Neuron (in vitro differentiated cells): ENCODE data around the gene LILRA6.
"Not testable (repeated sequence)": the region's sequence is repeated elsewhere in the genome, so short reads cannot be mapped to it uniquely, and the experiment has no call there.

ENCODE experiments used
- H2AFZ ChIP-seq: one replicate; pipeline ENCODE4 v1.6.1; 2013; ENCODE audit warnings: low read depth, mild to moderate bottlenecking, inconsistent platforms, low read length, moderate library complexity
- H3K27me3 ChIP-seq: one replicate; pipeline ENCODE4 v1.6.1; 2013; ENCODE audit warnings: low read length; ENCODE audit not compliant: insufficient read depth
- H3K36me3 ChIP-seq: one replicate; pipeline ENCODE4 v1.6.1; 2013; ENCODE audit warnings: low read length; ENCODE audit not compliant: insufficient read depth
- H3K4me1 ChIP-seq: one replicate; pipeline ENCODE4 v1.6.1; 2013; ENCODE audit warnings: low read length; ENCODE audit not compliant: insufficient read depth
- H3K4me3 ChIP-seq: 2 replicates; pipeline ENCODE4 v1.5.1; 2013; ENCODE audit warnings: mild to moderate bottlenecking, low read length, moderate library complexity
- H3K9me3 ChIP-seq: one replicate; pipeline ENCODE4 v1.6.1; 2013; ENCODE audit warnings: low read length

LILRA6 gene

GRCh38 chr19:54277111-54277615, 34.6 kb upstream of the LILRA6 start:
- H2AFZ ChIP-seq, H3K36me3 ChIP-seq, H3K4me3 ChIP-seq, H3K4me1 ChIP-seq, H3K9me3 ChIP-seq: not testable (repeated sequence)
- H3K27me3 ChIP-seq: peaks cover 11% of the 10 kb centered on the region

DNA sequence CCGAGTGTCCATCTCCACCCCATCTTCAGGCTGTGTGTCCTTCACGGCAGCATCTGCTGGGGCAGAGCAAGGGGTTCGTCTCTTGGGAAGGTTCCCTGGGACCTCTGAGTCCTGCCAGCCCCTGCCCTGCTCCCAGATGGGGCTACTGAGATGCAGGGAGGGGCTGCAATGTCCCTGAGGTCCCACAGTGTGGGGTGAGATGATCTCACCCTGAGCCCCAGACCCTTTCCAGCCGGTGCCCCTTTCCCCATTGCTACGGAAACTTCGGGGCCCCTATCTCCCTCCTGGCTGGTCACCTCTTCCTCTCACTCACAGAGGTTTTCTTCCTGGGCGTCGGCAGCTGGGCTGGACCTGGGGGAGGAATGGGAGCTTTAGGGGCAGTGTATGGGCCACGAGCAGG, 33.4 kb upstream of the LILRA6 start:
- H3K4me1 ChIP-seq: no peaks in the 10 kb centered on the region
- no peak overlapping the region for H2AFZ ChIP-seq

GRCh38 chr19:54274516-54274915, 31.9 kb upstream of the LILRA6 start:
- H2AFZ ChIP-seq, H3K27me3 ChIP-seq, H3K4me3 ChIP-seq, H3K9me3 ChIP-seq, H3K36me3 ChIP-seq, H3K4me1 ChIP-seq: not testable (repeated sequence)

More for the DNA sequence above, 33.4 kb upstream of the LILRA6 start:
- Histone ChIP-seq H3K9me3 (no peaks in the 10 kb centered on the region), H3K27me3 (peaks cover 11% of the 10 kb centered on the region), H3K36me3 (no peaks in the 10 kb centered on the region), H3K4me3 (no peak overlapping the region)

GRCh38 chr19:54273821-54274220, 31.2 kb upstream of the LILRA6 start:
- H3K9me3 ChIP-seq: no peaks in the 10 kb centered on the region
- H3K27me3 ChIP-seq: peaks cover 9% of the 10 kb centered on the region
- H3K4me1 ChIP-seq: no peaks in the 10 kb centered on the region
- H3K36me3 ChIP-seq: no peaks in the 10 kb centered on the region
- H3K4me3 ChIP-seq: no peak overlapping the region
- H2AFZ ChIP-seq: no peak overlapping the region

DNA sequence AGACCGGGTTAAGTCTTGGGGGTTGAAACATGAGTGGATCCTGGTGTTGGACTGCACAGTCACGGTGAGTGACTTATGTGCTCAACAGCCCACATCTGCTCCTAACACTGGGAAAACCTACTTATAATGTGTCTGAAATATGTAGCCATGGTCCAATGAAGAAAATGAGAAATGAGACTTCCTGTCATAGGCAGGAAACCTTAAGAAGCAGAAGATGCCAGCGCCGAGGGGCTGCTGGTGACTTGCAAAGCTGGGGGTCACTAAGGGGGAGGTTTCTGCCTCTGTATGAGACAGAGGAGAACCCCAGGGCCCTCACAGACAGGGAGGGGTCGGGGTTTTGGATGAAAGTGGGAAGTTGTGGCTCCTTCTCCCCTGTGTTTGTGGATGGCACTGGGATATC, 29.6 kb upstream of the LILRA6 start:
- H3K4me3 ChIP-seq, H3K27me3 ChIP-seq, H2AFZ ChIP-seq, H3K4me1 ChIP-seq, H3K9me3 ChIP-seq, H3K36me3 ChIP-seq: not testable (repeated sequence)

DNA sequence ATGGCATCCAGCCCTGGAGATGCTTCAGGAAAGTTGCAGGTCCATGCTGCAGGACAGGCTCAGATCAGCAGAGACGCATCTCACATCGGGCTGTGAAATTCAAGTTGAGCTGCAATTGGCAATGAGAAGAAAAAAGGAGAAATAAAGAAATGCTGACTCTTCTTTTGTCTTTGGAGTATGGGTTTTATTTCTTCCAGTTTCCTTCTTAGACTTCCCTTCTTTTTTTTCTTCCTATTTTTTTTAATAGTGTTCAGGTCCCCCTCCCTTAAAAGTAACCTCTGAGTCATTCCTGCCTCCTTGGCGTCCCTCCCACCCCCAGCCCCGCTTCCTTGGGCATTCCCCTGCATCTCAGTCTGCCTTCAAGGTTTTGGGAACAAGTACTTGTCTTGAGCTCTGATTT, 29.0 kb upstream of the LILRA6 start:
- H3K4me1 ChIP-seq: not testable (repeated sequence)

GRCh38 chr19:54271106-54271505, 28.5 kb upstream of the LILRA6 start:
- Histone ChIP-seq H3K9me3 (no peaks in the 10 kb centered on the region), H3K27me3 (peaks cover 5% of the 10 kb centered on the region), H3K4me3 (no peak overlapping the region), H3K36me3 (no peaks in the 10 kb centered on the region), H2AFZ (no peak overlapping the region), H3K4me1 (no peaks in the 10 kb centered on the region)

More for the DNA sequence above, 29.0 kb upstream of the LILRA6 start:
- H3K36me3 ChIP-seq, H3K4me3 ChIP-seq, H3K9me3 ChIP-seq, H2AFZ ChIP-seq, H3K27me3 ChIP-seq: not testable (repeated sequence)

GRCh38 chr19:54268936-54269335, 26.3 kb upstream of the LILRA6 start:
- Histone ChIP-seq H3K36me3 (no peaks in the 10 kb centered on the region), H3K4me3 (no peak overlapping the region), H3K9me3 (no peaks in the 10 kb centered on the region), H2AFZ (no peak overlapping the region), H3K4me1 (no peaks in the 10 kb centered on the region), H3K27me3 (peaks cover 3% of the 10 kb centered on the region)

DNA sequence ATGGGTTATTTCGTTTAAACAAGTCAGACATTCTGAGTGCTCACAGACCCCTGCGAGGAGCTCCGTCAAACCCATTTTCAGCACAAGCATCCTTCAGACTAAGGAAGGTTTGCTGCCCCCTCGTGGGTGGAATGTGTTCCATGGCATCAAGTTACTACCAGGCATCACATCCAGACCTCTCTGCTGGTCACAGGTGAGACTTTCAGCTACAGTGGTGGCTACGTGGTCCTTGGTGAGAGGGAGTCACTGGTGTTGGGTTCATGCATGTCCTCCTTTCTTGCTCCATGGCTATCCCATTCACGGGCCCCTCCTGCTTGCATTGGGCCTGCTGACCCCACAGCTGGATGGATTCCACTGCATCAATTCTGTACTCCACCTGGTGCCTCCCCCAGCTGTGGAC, 23.5 kb upstream of the LILRA6 start:
- Histone ChIP-seq H3K9me3 (no peaks in the 10 kb centered on the region), H2AFZ (no peak overlapping the region), H3K4me1 (no peaks in the 10 kb centered on the region), H3K36me3 (no peaks in the 10 kb centered on the region), H3K27me3 (peaks cover 3% of the 10 kb centered on the region), H3K4me3 (no peak overlapping the region)

GRCh38 chr19:54262470-54262869, 19.9 kb upstream of the LILRA6 start:
- Histone ChIP-seq H3K4me3 (no peak overlapping the region), H3K27me3 (peaks cover 4% of the 10 kb centered on the region), H3K4me1 (no peaks in the 10 kb centered on the region)

DNA sequence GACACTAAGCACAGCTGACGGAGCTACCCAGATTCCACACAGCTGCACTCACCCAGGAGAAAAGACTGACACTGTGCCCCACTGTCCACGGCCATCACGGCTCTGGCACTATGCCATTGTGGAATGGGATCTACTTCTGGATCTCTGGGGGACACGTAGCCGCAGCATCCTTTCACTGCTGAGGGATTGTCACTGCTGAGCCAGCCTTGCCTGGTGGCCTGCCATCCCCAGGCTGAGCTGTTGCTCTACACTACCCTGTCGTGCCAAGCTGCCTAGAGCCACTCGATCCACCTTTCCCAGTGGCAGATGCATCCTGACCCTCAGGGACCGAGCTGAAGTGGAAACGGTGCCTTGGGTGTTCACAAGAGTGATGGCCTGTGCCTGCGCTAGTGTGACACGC, 19.5 kb upstream of the LILRA6 start:
- no peaks in the 10 kb centered on the region for H3K4me1 ChIP-seq
- no peak overlapping the region for H3K4me3 ChIP-seq
- H2AFZ ChIP-seq: no peak overlapping the region
- no peaks in the 10 kb centered on the region for H3K9me3 ChIP-seq
- H3K27me3 ChIP-seq: peaks cover 6% of the 10 kb centered on the region
- no peaks in the 10 kb centered on the region for H3K36me3 ChIP-seq

More at GRCh38 chr19:54262470-54262869, 19.9 kb upstream of the LILRA6 start:
- no peaks in the 10 kb centered on the region for H3K9me3 ChIP-seq
- H2AFZ ChIP-seq: no peak overlapping the region
- no peaks in the 10 kb centered on the region for H3K36me3 ChIP-seq

- peaks cover 25% of the 10 kb centered on the region for H3K27me3 ChIP-seq
- no peaks in the 10 kb centered on the region for H3K9me3 ChIP-seq
- H2AFZ ChIP-seq: no peak within 1 kb of the TSS
These were observed 14.5 kb upstream of the LILRA6 start, which contains the start of gene LILRB5 for GRCh38 chr19:54257116-54257480. LILRB5 (minus strand) TSS chr19:54257273; CDS start chr19:54257193, 80 bp downstream.

DNA sequence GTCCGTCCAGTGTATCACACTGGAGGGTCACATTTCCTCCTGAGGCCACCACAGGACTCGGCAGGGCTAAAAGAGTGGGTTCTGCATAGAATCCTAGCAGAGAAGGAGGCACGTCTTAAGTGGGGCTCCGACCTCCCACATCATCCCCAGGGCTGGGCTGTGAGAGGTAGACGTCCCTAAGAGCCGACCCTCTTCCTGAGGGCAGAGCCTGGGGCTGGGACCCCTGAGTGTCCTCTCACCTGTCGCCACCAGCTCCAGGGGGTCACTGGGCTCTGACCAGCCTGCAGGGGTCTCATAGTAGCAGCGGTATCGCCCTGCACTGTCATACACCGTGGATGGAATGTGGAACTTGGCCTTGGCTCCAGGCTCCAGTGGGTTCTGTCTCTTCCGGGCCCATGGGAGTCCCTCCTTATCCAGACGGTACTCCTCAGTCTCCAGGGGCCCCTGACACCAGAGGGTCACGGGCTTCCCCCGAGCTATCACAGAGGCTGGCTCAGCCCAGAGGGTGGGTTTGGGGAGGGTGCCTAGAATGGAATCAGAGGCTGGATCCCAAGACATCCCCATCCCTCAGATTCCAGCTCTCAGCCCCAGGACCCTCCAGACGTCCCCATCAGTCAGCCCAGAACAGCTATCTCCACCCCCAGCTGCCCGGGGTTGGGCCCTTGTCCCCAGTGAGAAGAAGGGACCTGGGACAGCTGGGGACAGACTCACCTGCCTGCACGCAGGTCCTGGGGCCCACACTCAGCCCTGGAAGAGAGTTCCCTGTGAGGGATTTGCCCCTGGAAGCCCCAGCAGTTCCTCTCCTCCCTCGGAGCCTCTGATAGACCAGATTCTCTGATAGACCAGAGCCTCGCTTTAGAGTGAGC, 13.9 kb upstream of the LILRA6 start:
- H3K4me1 ChIP-seq: no peaks in the 10 kb centered on the region
- H3K9me3 ChIP-seq: no peaks in the 10 kb centered on the region
- no peaks in the 10 kb centered on the region for H3K36me3 ChIP-seq
- no peak overlapping the region for H2AFZ ChIP-seq
- H3K4me3 ChIP-seq: no peak overlapping the region
- peaks cover 26% of the 10 kb centered on the region for H3K27me3 ChIP-seq

More at GRCh38 chr19:54257116-54257480, 14.5 kb upstream of the LILRA6 start, which contains the start of gene LILRB5:
- no peaks in the 10 kb centered on the region for H3K4me1 ChIP-seq
- no peaks in the 10 kb centered on the region for H3K36me3 ChIP-seq
- no peak within 1 kb of the TSS for H3K4me3 ChIP-seq
